ENCODE results near the gene VCAN. TPM values are rescaled to one million over a fixed set of nuclear protein-coding genes. Genes with fewer than 3 reads are reported as not detected.

The VCAN gene
- total RNA-seq, 1 donor from 2014 or later = 431 TPM

- no peak overlapping the region for H3K4me3 Mint-ChIP-seq (ENCODE audit: unreplicated experiment)
- H3K36me3 ChIP-seq (ENCODE audit: insufficient read depth, low read length) = peaks cover 46% of the 10 kb centered on the region
- no peaks in the 10 kb centered on the region for H3K27me3 Mint-ChIP-seq (ENCODE audit: low read depth, unreplicated experiment)
- no peak for TF ChIP-seq EZH2 (IDR thresholded peaks at IDR 0.05; ENCODE audit: insufficient read depth, low read length)
- no peak for TF ChIP-seq CTCF (IDR thresholded peaks at IDR 0.05; ENCODE audit: insufficient read depth, low read depth, low read length)
- H3K9ac ChIP-seq (ENCODE audit: low read length) = no peak overlapping the region
- peak; percentile 77 for DNase-seq (ENCODE audit: low read depth)
- H3K9me3 Mint-ChIP-seq (ENCODE audit: unreplicated experiment) = no peaks in the 10 kb centered on the region
- peaks cover 12% of the 10 kb centered on the region for H3K36me3 Mint-ChIP-seq (ENCODE audit: low read depth, unreplicated experiment)
- peak overlapping the region; percentile 8 for H3K27ac ChIP-seq (ENCODE audit: low read depth, low read length)
- no peaks in the 10 kb centered on the region for H3K27me3 ChIP-seq (ENCODE audit: insufficient read depth, low read length)
- FAIRE-seq = peak; percentile 78
- H3K9me3 ChIP-seq (ENCODE audit: insufficient read depth, low read depth, low read length) = no peaks in the 10 kb centered on the region
- no peak overlapping the region for H3K4me3 ChIP-seq (ENCODE audit: insufficient read depth, low read depth, low read length)
- H4K20me1 ChIP-seq (ENCODE audit: insufficient read depth, low read length) = peaks cover 20% of the 10 kb centered on the region
- no peak overlapping the region for H3K27ac Mint-ChIP-seq (ENCODE audit: unreplicated experiment)
- H3K4me1 Mint-ChIP-seq (ENCODE audit: low read depth, unreplicated experiment) = peaks cover 27% of the 10 kb centered on the region
- peaks cover 18% of the 10 kb centered on the region for H3K4me1 ChIP-seq (ENCODE audit: insufficient read depth, low read length)
- H3K4me2 ChIP-seq (ENCODE audit: low read length) = no peak overlapping the region
- H3K79me2 ChIP-seq (ENCODE audit: insufficient read depth, low read length) = peaks cover 46% of the 10 kb centered on the region
- no peak overlapping the region for H2AFZ ChIP-seq (ENCODE audit: low read depth, low read length)
These were observed 40.7 kb downstream of the VCAN start for GRCh38 chr5:83512061-83512745.

DNA sequence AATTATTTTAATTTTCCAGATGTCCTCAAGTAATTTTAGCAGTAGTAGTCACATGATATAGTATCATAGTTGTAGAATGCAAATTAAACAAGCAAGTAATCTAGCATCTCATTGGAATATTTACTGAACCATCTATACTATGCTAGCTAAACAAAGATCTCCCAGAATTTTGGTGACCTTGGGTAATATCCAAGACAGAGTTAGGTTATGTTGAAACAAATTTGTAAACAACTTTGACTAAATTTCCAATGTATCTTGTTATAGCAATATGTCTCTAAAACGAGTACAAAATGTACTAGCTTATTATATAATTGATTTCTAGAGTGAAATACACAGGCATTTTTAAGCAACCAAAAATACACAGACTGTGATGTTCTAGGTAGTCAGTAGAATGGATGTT, 41.5 kb downstream of the VCAN start:
- Histone ChIP-seq H3K36me3 (ENCODE audit: insufficient read depth, low read length) (peaks cover 50% of the 10 kb centered on the region), H3K27ac (ENCODE audit: low read depth, low read length) (peak overlapping the region; percentile 21), H3K9ac (ENCODE audit: low read length) (no peak overlapping the region), H3K9me3 (ENCODE audit: insufficient read depth, low read depth, low read length) (no peaks in the 10 kb centered on the region), H3K4me2 (ENCODE audit: low read length) (no peak overlapping the region), H2AFZ (ENCODE audit: low read depth, low read length) (no peak overlapping the region), H3K4me3 (ENCODE audit: insufficient read depth, low read depth, low read length) (no peak overlapping the region), H3K27me3 (ENCODE audit: insufficient read depth, low read length) (no peaks in the 10 kb centered on the region), H3K79me2 (ENCODE audit: insufficient read depth, low read length) (peaks cover 38% of the 10 kb centered on the region), H4K20me1 (ENCODE audit: insufficient read depth, low read length) (peaks cover 17% of the 10 kb centered on the region), H3K4me1 (ENCODE audit: insufficient read depth, low read length) (peaks cover 16% of the 10 kb centered on the region)
- H3K9me3 Mint-ChIP-seq (ENCODE audit: unreplicated experiment) = no peaks in the 10 kb centered on the region
- DNase-seq (ENCODE audit: low read depth) (no peak), FAIRE-seq (no peak)
- no peaks in the 10 kb centered on the region for H3K27me3 Mint-ChIP-seq (ENCODE audit: low read depth, unreplicated experiment)
- TF ChIP-seq EZH2 (IDR thresholded peaks at IDR 0.05; ENCODE audit: insufficient read depth, low read length) = no peak
- no peak for TF ChIP-seq CTCF (IDR thresholded peaks at IDR 0.05; ENCODE audit: insufficient read depth, low read depth, low read length)
- H3K4me3 Mint-ChIP-seq (ENCODE audit: unreplicated experiment) = no peak overlapping the region
- H3K36me3 Mint-ChIP-seq (ENCODE audit: low read depth, unreplicated experiment) = peaks cover 12% of the 10 kb centered on the region
- H3K4me1 Mint-ChIP-seq (ENCODE audit: low read depth, unreplicated experiment) = peaks cover 30% of the 10 kb centered on the region
- H3K27ac Mint-ChIP-seq (ENCODE audit: unreplicated experiment) = no peak overlapping the region

- H3K4me3 ChIP-seq (ENCODE audit: insufficient read depth, low read depth, low read length) = no peak overlapping the region
- H3K4me2 ChIP-seq (ENCODE audit: low read length) = no peak overlapping the region
- H4K20me1 ChIP-seq (ENCODE audit: insufficient read depth, low read length) = peaks cover 17% of the 10 kb centered on the region
- H3K27me3 Mint-ChIP-seq (ENCODE audit: low read depth, unreplicated experiment) = no peaks in the 10 kb centered on the region
- H3K4me3 Mint-ChIP-seq (ENCODE audit: unreplicated experiment) = no peak overlapping the region
- TF ChIP-seq CTCF (IDR thresholded peaks at IDR 0.05; ENCODE audit: insufficient read depth, low read depth, low read length) (no peak), EZH2 (IDR thresholded peaks at IDR 0.05; ENCODE audit: insufficient read depth, low read length) (no peak)
- no peak overlapping the region for H3K9ac ChIP-seq (ENCODE audit: low read length)
- H3K4me1 ChIP-seq (ENCODE audit: insufficient read depth, low read length) = peaks cover 16% of the 10 kb centered on the region
- DNase-seq (ENCODE audit: low read depth) = peak; percentile 68
- peaks cover 53% of the 10 kb centered on the region for H3K36me3 ChIP-seq (ENCODE audit: insufficient read depth, low read length)
- H3K4me1 Mint-ChIP-seq (ENCODE audit: low read depth, unreplicated experiment) = peaks cover 30% of the 10 kb centered on the region
- H3K79me2 ChIP-seq (ENCODE audit: insufficient read depth, low read length) = peaks cover 34% of the 10 kb centered on the region
- no peak for FAIRE-seq
- no peaks in the 10 kb centered on the region for H3K9me3 ChIP-seq (ENCODE audit: insufficient read depth, low read depth, low read length)
- no peak overlapping the region for H3K27ac Mint-ChIP-seq (ENCODE audit: unreplicated experiment)
- peaks cover 13% of the 10 kb centered on the region for H3K36me3 Mint-ChIP-seq (ENCODE audit: low read depth, unreplicated experiment)
- no peaks in the 10 kb centered on the region for H3K27me3 ChIP-seq (ENCODE audit: insufficient read depth, low read length)
- peak overlapping the region; percentile 21 for H3K27ac ChIP-seq (ENCODE audit: low read depth, low read length)
- no peaks in the 10 kb centered on the region for H3K9me3 Mint-ChIP-seq (ENCODE audit: unreplicated experiment)
- H2AFZ ChIP-seq (ENCODE audit: low read depth, low read length) = no peak overlapping the region
These were observed 41.9 kb downstream of the VCAN start for GRCh38 chr5:83513491-83513890.

Measured in astrocyte (in vitro differentiated cells and primary cell).